Lower leg skin (tissue), 3 donors: ENCODE data around the gene LRRC36.

ENCODE experiments used
- POLR2A ChIP-seq, 2 donors: fragments of 450-650 bp; IDR thresholded peaks; one replicate each; pipeline ENCODE4 v1.6.1; 2016 to 2017; ENCODE audit warnings: antibody characterized with exemption in 2 of 2, mild to moderate bottlenecking in 1 of 2, moderate library complexity in 1 of 2
- TF ChIP-seq, protein P1 (sequence below), 3 donors: fragments of 450-650 bp; IDR thresholded peaks; one replicate each; pipeline ENCODE4 v1.5.1; 2016; ENCODE audit warnings: antibody characterized with exemption in 3 of 3, mild to moderate bottlenecking in 3 of 3, moderate library complexity in 2 of 3

DNA sequence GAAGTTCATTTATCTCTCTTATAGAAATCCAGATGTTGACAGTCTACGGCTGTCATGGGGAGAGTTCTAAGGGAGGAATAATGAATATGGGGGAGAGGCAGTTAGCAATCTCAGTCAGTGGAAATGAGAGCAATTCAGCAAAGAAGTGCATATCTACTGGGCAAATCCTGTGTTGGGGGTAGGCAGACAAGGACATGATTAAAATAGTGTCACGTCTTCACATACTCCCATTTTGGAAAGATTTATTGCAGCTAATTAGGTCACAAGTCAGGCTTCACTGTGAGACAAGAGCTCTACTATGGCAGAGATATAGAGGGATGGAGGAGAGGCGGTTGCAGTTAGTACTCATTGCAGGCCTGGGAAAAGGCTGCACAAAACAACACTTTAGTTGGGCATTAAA lies 29.8 kb downstream of the LRRC36 start:
- TF ChIP-seq, protein P1, sequence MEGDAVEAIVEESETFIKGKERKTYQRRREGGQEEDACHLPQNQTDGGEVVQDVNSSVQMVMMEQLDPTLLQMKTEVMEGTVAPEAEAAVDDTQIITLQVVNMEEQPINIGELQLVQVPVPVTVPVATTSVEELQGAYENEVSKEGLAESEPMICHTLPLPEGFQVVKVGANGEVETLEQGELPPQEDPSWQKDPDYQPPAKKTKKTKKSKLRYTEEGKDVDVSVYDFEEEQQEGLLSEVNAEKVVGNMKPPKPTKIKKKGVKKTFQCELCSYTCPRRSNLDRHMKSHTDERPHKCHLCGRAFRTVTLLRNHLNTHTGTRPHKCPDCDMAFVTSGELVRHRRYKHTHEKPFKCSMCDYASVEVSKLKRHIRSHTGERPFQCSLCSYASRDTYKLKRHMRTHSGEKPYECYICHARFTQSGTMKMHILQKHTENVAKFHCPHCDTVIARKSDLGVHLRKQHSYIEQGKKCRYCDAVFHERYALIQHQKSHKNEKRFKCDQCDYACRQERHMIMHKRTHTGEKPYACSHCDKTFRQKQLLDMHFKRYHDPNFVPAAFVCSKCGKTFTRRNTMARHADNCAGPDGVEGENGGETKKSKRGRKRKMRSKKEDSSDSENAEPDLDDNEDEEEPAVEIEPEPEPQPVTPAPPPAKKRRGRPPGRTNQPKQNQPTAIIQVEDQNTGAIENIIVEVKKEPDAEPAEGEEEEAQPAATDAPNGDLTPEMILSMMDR (IDR thresholded peaks at IDR 0.05) = no peak
- TF ChIP-seq POLR2A (IDR thresholded peaks at IDR 0.05) = no peak
